Neural cell (in vitro differentiated cells): Measurements from ENCODE around the gene ERN2. TPM values are rescaled to one million over a fixed set of nuclear protein-coding genes. Genes with fewer than 3 reads are reported as not detected.

Experiments used
- H2AFZ ChIP-seq: fragments of 200-600, 300-800 bp; sonication (generic), shearing (Covaris generic); 2 replicates; pipeline ENCODE4 v1.6.0; 2014; ENCODE audit warnings: low read depth, mild to moderate bottlenecking, antibody characterized with exemption, low read length, moderate library complexity
- H3F3A ChIP-seq: fragments of 200-600 bp; shearing (Covaris generic); 2 replicates; pipeline ENCODE4 v1.6.1; 2016; ENCODE audit warnings: mild to moderate bottlenecking, moderate library complexity, mixed read lengths, antibody characterized with exemption, low read length; ENCODE audit not compliant: insufficient read depth, poor library complexity, severe bottlenecking
- H3K27ac ChIP-seq: fragments of 200-600, 300-800 bp; sonication (generic), shearing (Covaris generic); 2 replicates; pipeline ENCODE4 v1.5.1; 2014; ENCODE audit warnings: mild to moderate bottlenecking, low read length, moderate library complexity
- H3K27me3 ChIP-seq: fragments of 300-800, 200-600 bp; sonication (generic), shearing (Covaris generic); 2 replicates; pipeline ENCODE4 v1.6.0; 2014; ENCODE audit warnings: mild to moderate bottlenecking, low read depth, low read length, moderate library complexity; ENCODE audit not compliant: insufficient read depth
- H3K36me3 ChIP-seq: fragments of 300-800, 200-600 bp; sonication (generic), shearing (Covaris generic); 2 replicates; pipeline ENCODE4 v1.5.1; 2014; ENCODE audit warnings: mild to moderate bottlenecking, antibody characterized with exemption, low read length, moderate library complexity; ENCODE audit not compliant: insufficient read depth
- H3K4me2 ChIP-seq: fragments of 300-800, 200-600 bp; sonication (generic), shearing (Covaris generic); 2 replicates; pipeline ENCODE4 v1.6.0; 2014; ENCODE audit warnings: mild to moderate bottlenecking, low read length
- H3K4me3 ChIP-seq: fragments of 300-800, 200-600 bp; sonication (generic), shearing (Covaris generic); 2 replicates; pipeline ENCODE4 v1.5.1; 2014; ENCODE audit warnings: mild to moderate bottlenecking, low read length, moderate library complexity
- H3K79me2 ChIP-seq: fragments of 200-600 bp; shearing (Covaris generic); replicated peaks from 2 replicates; pipeline ENCODE4 v1.6.0; 2014; ENCODE audit warnings: mild to moderate bottlenecking, low read length, moderate library complexity; ENCODE audit not compliant: insufficient read depth
- H3K9ac ChIP-seq: fragments of 300-800, 200-600 bp; sonication (generic), shearing (Covaris generic); 2 replicates; pipeline ENCODE4 v1.6.1; 2016; ENCODE audit warnings: mild to moderate bottlenecking, low read length, mixed read lengths
- H3K9me2 ChIP-seq: fragments of 200-600 bp; shearing (Covaris generic); 2 replicates; pipeline ENCODE4 v1.6.1; 2016; ENCODE audit warnings: mild to moderate bottlenecking, low read length, mixed read lengths; ENCODE audit not compliant: insufficient read depth
- H3K9me3 ChIP-seq: fragments of 200-600, 300-800 bp; sonication (generic), shearing (Covaris generic); 2 replicates; pipeline ENCODE4 v1.6.1; 2016; ENCODE audit warnings: mild to moderate bottlenecking, mixed run types, low read length, moderate library complexity, mixed read lengths
- H4K20me1 ChIP-seq: fragments of 200-600 bp; shearing (Covaris generic); 2 replicates; pipeline ENCODE4 v1.6.1; 2016; ENCODE audit warnings: mild to moderate bottlenecking, mixed run types; ENCODE audit not compliant: insufficient read depth
- CTCF ChIP-seq: fragments of 450-650 bp; IDR thresholded peaks from 2 replicates; pipeline ENCODE4 v1.5.1; 2014; ENCODE audit warnings: antibody characterized with exemption, mild to moderate bottlenecking, moderate library complexity; ENCODE audit not compliant: poor library complexity, severe bottlenecking
- EP300 ChIP-seq: fragments of 450-650 bp; conservative IDR thresholded peaks from 2 replicates; pipeline ENCODE4 v1.6.1; 2014; ENCODE audit warnings: antibody characterized with exemption, mild to moderate bottlenecking, moderate library complexity; ENCODE audit not compliant: poor library complexity, severe bottlenecking
- EZH2 ChIP-seq: fragments of 200-600, 300-800 bp; shearing (Covaris generic), sonication (generic); IDR thresholded peaks from 2 replicates; pipeline ENCODE4 v1.6.1; 2014; ENCODE audit warnings: antibody characterized with exemption, low read length, borderline replicate concordance, mild to moderate bottlenecking; ENCODE audit not compliant: insufficient read depth, poor library complexity, severe bottlenecking
- MXI1 ChIP-seq: fragments of 450-650 bp; conservative IDR thresholded peaks from 2 replicates; pipeline ENCODE4 v1.6.1; 2014; ENCODE audit warnings: antibody characterized with exemption, mild to moderate bottlenecking; ENCODE audit not compliant: poor library complexity, severe bottlenecking
- POLR2AphosphoS5 ChIP-seq: IDR thresholded peaks from 2 replicates; pipeline ENCODE4 v1.6.1; 2012
- RAD21 ChIP-seq: fragments of 450-650 bp; conservative IDR thresholded peaks from 2 replicates; pipeline ENCODE4 v1.6.1; 2014; ENCODE audit warnings: antibody characterized with exemption, mild to moderate bottlenecking, moderate library complexity
- SMC3 ChIP-seq: fragments of 450-650 bp; conservative IDR thresholded peaks from 2 replicates; pipeline ENCODE4 v1.6.1; 2014; ENCODE audit warnings: antibody characterized with exemption, mild to moderate bottlenecking, moderate library complexity; ENCODE audit not compliant: poor library complexity
- TAF1 ChIP-seq: IDR thresholded peaks from 2 replicates; pipeline ENCODE4 v1.6.1; 2012; ENCODE audit warnings: low read depth
- polyA plus RNA-seq: library from polyadenylated mRNA; depleted of rRNA; stranded (reverse); fragments of >200 nt; gene quantifications from 2 replicates; pipeline ENCODE4 v1.2.3, GENCODE V29; 2014
- TF ChIP-seq, protein P1 (sequence below): IDR thresholded peaks from 2 replicates; pipeline ENCODE4 v1.6.1; 2012; ENCODE audit warnings: borderline replicate concordance

The ERN2 gene
- polyA plus RNA-seq, 1 donor from 2014 or later: not detected

DNA sequence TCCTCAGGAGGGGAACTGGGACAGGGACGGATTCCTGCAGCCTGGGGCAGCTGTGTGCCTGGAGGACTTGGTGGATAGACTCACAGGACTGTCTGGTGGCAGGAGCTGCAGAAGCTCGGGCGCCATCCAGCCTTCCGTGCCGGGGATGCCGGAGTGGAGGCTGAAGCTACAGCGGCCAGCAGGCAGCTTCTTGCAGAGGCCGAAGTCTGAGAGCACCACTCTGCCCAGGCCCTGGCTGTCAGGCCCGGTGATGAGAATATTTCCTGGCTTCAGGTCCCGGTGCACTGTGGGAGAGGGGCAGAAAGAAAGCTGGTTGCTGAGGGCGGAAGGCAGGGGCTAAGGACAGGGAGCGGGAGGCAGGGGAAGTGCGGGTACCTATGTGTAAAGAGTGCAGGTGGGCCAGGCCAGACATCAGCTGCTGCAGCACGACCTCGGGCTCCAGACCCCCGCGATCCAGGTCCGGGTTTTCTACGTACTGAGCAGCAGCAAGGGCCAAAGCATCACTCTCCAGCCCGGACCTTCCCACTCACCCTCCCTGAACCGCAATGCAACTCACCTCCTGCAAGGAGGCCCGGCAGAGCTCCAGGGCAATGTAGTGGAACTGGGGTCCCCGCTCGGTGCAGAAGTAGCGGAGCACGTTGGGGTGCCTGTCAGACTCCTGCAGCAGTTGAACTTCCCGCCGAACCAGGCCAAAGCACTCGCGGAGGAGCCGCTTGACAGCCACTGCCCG, 18.2 kb downstream of the ERN2 start:
- no peaks in the 10 kb centered on the region for H4K20me1 ChIP-seq
- no peaks in the 10 kb centered on the region for H3F3A ChIP-seq
- H3K4me2 ChIP-seq: no peak overlapping the region
- no peaks in the 10 kb centered on the region for H3K27me3 ChIP-seq
- H3K4me3 ChIP-seq: no peak overlapping the region
- H2AFZ ChIP-seq: no peak overlapping the region
- TF ChIP-seq MXI1 (no peak), TAF1 (no peak), RAD21 (no peak), POLR2AphosphoS5 (no peak), CTCF (no peak), EZH2 (no peak), SMC3 (no peak), EP300 (no peak)
- TF ChIP-seq, protein P1, sequence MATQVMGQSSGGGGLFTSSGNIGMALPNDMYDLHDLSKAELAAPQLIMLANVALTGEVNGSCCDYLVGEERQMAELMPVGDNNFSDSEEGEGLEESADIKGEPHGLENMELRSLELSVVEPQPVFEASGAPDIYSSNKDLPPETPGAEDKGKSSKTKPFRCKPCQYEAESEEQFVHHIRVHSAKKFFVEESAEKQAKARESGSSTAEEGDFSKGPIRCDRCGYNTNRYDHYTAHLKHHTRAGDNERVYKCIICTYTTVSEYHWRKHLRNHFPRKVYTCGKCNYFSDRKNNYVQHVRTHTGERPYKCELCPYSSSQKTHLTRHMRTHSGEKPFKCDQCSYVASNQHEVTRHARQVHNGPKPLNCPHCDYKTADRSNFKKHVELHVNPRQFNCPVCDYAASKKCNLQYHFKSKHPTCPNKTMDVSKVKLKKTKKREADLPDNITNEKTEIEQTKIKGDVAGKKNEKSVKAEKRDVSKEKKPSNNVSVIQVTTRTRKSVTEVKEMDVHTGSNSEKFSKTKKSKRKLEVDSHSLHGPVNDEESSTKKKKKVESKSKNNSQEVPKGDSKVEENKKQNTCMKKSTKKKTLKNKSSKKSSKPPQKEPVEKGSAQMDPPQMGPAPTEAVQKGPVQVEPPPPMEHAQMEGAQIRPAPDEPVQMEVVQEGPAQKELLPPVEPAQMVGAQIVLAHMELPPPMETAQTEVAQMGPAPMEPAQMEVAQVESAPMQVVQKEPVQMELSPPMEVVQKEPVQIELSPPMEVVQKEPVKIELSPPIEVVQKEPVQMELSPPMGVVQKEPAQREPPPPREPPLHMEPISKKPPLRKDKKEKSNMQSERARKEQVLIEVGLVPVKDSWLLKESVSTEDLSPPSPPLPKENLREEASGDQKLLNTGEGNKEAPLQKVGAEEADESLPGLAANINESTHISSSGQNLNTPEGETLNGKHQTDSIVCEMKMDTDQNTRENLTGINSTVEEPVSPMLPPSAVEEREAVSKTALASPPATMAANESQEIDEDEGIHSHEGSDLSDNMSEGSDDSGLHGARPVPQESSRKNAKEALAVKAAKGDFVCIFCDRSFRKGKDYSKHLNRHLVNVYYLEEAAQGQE: no peak
- H3K79me2 ChIP-seq: no peaks in the 10 kb centered on the region
- no peak overlapping the region for H3K27ac ChIP-seq
- H3K36me3 ChIP-seq: peaks cover 3% of the 10 kb centered on the region
- H3K9me3 ChIP-seq: no peaks in the 10 kb centered on the region
- H3K9ac ChIP-seq: no peak overlapping the region
- no peaks in the 10 kb centered on the region for H3K9me2 ChIP-seq

- TF ChIP-seq CTCF (no peak), TAF1 (no peak), POLR2AphosphoS5 (no peak), MXI1 (no peak), EZH2 (no peak), EP300 (no peak), RAD21 (no peak), SMC3 (no peak)
- TF ChIP-seq, protein P1: no peak
- H2AFZ ChIP-seq: no peak overlapping the region
- H3K27me3 ChIP-seq: no peaks in the 10 kb centered on the region
- H3K27ac ChIP-seq: no peak overlapping the region
- H3K9me2 ChIP-seq: no peaks in the 10 kb centered on the region
- no peaks in the 10 kb centered on the region for H3K79me2 ChIP-seq
- no peaks in the 10 kb centered on the region for H3F3A ChIP-seq
- H4K20me1 ChIP-seq: no peaks in the 10 kb centered on the region
- no peak overlapping the region for H3K4me2 ChIP-seq
- peaks cover 8% of the 10 kb centered on the region for H3K36me3 ChIP-seq
- no peaks in the 10 kb centered on the region for H3K9me3 ChIP-seq
- no peak overlapping the region for H3K4me3 ChIP-seq
- H3K9ac ChIP-seq: no peak overlapping the region
Observed at GRCh38 chr16:23694265-23694643, 18.8 kb downstream of the ERN2 start.
